Adrenal gland (tissue), 12 donors: ENCODE results near the gene NXPE3. TPM values are rescaled to one million over a fixed set of nuclear protein-coding genes. Genes with fewer than 3 reads are reported as not detected.
"Not testable (repeated sequence)": the region's sequence is repeated elsewhere in the genome, so short reads cannot be mapped to it uniquely, and the experiment has no call there.

Experiments
- DNase-seq, 7 donors: peaks; one replicate each; pipeline ENCODE4 v3.0.0-alpha.2; 2019 to 2020
- H3K27ac ChIP-seq, 5 donors: fragments of 200-600 bp; sonication (generic) in 4 of 5; 1 replicate in 3 of 5; 2 replicates in 2 of 5; pipeline versions ENCODE4 v1.5.1 to v1.8.0; 2016 to 2020; ENCODE audit warnings: mild to moderate bottlenecking in 1 of 5
- H3K27me3 ChIP-seq: fragments of 200-600 bp; 2 replicates; pipeline ENCODE4 v1.8.0; 2021
- H3K36me3 ChIP-seq, 2 donors: fragments of 200-600 bp; replicated peaks in 1 of 2; 1 replicate in 1 of 2; 2 replicates in 1 of 2; pipeline versions ENCODE4 v1.5.1 to v1.8.0; 2018 to 2022
- H3K4me1 ChIP-seq, 2 donors: fragments of 200-600 bp; replicated peaks in 1 of 2; 1 replicate in 1 of 2; 2 replicates in 1 of 2; pipeline versions ENCODE4 v1.5.1 to v1.8.0; 2018 to 2021
- H3K4me3 ChIP-seq, 4 donors: fragments of 200-600 bp; sonication (generic) in 3 of 4; one replicate each; pipeline ENCODE4 v1.5.1; 2016 to 2018
- H3K9me3 ChIP-seq, 3 donors: fragments of 200-600 bp; sonication (generic) in 1 of 3; replicated peaks in 1 of 3; 1 replicate in 2 of 3; 2 replicates in 1 of 3; pipeline versions ENCODE4 v1.5.1 to v1.8.0; 2016 to 2021
- POLR2A ChIP-seq, 2 donors: fragments of 450-650 bp; IDR thresholded peaks; one replicate each; pipeline ENCODE4 v1.6.1; 2017; ENCODE audit warnings: antibody characterized with exemption in 2 of 2, mild to moderate bottlenecking in 2 of 2, moderate library complexity in 1 of 2
- WGBS, 4 donors: extraction: QIAGEN DNeasy Blood & Tissue Kit in 2 of 4; methylation state at CpG; one replicate each; pipeline versions ENCODE4 v1.1.5 to v1.1.7; 2013 to 2017; 5-methylcytosine and 5-hydroxymethylcytosine counted together
- intact Hi-C, 2 donors: fragments of 100-400 bp; cut with DNase I; formaldehyde crosslinking; loops; one replicate each; pipeline versions ENCODE4 v1.14.1 to v1.15.0; 2022 to 2023
- polyA plus RNA-seq, 3 donors: library from polyadenylated mRNA; stranded (reverse); fragments of 200-250 nt in 2 of 3; fragments of 350-450 nt in 1 of 3; fragmentation: Illumina TruSeq in 1 of 3; extraction: RNeasy Lipid Tissue Mini Kit (QIAGEN cat#74804) in 1 of 3; gene quantifications; one replicate each; pipeline ENCODE4 v1.2.3, GENCODE V29; 2013 to 2014
- total RNA-seq, 9 donors: library from RNA; depleted of rRNA in 4 of 9; stranded (reverse); fragments of >200 nt in 4 of 9; fragments of 120-200 nt in 1 of 9; fragmentation: NEBNext Ultra II Directional in 1 of 9; extraction: Animal tissue kit (Norgen Biotek cat#: 25700) in 1 of 9; gene quantifications; one replicate each; pipeline versions ENCODE4 v1.1.0 to v1.2.4, GENCODE V29; 2013 to 2023
- TF ChIP-seq, protein P1 (sequence below), 6 experiments: fragments of 450-650 bp in 4 of 6; fragments of 200-600 bp in 2 of 6; sonication (generic) in 1 of 6; IDR thresholded peaks; 1 replicate in 5 of 6; 2 replicates in 1 of 6; pipeline versions ENCODE4 v1.5.1 to v1.8.0; 2016 to 2021; ENCODE audit warnings: antibody characterized with exemption in 6 of 6, mild to moderate bottlenecking in 2 of 6, moderate library complexity in 1 of 6
- donor health status: healthy with polysubstance abuse.
- donor health status: Bipolar disorder and iron deficiency.
- donor health status: DM: yes; HTN: yes; CAD: no.
- donor health status: DM: no; HTN: no; CAD: no.
- donor health status: DM: no; HTN: no; CAD: no.
- donor health status: DM: yes; HTN: yes; CAD: no.

The NXPE3 gene
- total and polyA plus RNA-seq, 12 donors, result 2.7 to 25.2 (median 7.8) TPM

DNA sequence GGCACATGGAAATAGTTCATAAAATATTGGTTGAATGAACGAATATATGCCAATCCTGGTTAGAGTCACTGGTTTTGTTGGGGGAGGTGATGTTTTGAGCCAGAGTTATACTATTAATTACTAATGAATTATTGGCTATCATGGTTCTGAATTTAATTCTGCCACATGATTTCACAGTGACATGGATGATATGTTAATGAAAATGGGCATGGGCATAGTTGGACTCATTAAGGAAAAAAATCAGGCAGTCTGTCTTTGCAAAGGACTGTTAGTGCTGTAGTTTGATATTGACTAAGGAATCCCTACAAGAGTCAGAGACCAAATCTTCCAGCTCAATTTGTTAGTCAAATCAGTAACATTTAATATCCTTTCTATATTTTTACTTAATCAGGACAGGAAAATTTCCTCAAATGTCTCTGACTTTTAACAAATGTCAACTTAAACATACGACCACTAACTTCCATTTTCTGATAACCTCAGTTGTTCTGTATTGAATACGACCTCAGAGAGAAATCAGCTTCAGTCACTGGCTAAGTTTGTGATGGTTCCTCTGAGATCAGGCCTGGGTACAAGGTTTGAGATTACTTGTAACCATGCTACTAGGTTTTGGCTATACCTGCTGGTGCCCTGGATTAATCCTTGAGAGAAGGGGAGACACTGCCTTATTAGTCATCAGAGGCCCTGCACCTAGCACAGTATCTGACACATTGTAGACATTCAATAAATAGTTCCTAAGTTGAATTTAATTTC is 83.6 kb downstream of the NXPE3 start:
- no peaks in the 10 kb centered on the region for H3K27me3 ChIP-seq
- H3K9me3 ChIP-seq, result peaks cover 0 to 6% (median 0%) of the 10 kb centered on the region in 3 donors
- whole genome bisulfite sequencing, 4 donors, result 88 to 97% (median 91%) methylated on average over 3 of the region's 3 CpGs
- no peak for DNase-seq
- TF ChIP-seq, protein P1, sequence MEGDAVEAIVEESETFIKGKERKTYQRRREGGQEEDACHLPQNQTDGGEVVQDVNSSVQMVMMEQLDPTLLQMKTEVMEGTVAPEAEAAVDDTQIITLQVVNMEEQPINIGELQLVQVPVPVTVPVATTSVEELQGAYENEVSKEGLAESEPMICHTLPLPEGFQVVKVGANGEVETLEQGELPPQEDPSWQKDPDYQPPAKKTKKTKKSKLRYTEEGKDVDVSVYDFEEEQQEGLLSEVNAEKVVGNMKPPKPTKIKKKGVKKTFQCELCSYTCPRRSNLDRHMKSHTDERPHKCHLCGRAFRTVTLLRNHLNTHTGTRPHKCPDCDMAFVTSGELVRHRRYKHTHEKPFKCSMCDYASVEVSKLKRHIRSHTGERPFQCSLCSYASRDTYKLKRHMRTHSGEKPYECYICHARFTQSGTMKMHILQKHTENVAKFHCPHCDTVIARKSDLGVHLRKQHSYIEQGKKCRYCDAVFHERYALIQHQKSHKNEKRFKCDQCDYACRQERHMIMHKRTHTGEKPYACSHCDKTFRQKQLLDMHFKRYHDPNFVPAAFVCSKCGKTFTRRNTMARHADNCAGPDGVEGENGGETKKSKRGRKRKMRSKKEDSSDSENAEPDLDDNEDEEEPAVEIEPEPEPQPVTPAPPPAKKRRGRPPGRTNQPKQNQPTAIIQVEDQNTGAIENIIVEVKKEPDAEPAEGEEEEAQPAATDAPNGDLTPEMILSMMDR (IDR thresholded peaks at IDR 0.05), result no peak
- TF ChIP-seq POLR2A (IDR thresholded peaks at IDR 0.05), result no peak
- H3K36me3 ChIP-seq, result peaks cover 0 to 43% of the 10 kb centered on the region in 2 donors
- no peak overlapping the region for H3K27ac ChIP-seq
- H3K4me1 ChIP-seq, result no peaks in the 10 kb centered on the region
- no peak overlapping the region for H3K4me3 ChIP-seq
- intact Hi-C loops, result loop anchor here in 1 of 2 donors (10.0 kb wide), 1 partner anchor 48 kb away; no protein-coding TSS in a partner anchor

- H3K27me3 ChIP-seq, H3K4me1 ChIP-seq, H3K27ac ChIP-seq, H3K4me3 ChIP-seq, H3K9me3 ChIP-seq, DNase-seq: not testable (repeated sequence)
- intact Hi-C loops, result loop anchor here in 1 of 2 donors (5.0 to 10.0 kb wide), 2 partner anchors 50 to 357 kb away; no protein-coding TSS in a partner anchor
- 96 to 98% (median 97%) methylated on average over 6 to 7 of the region's 7 CpGs for WGBS, 4 donors
- peaks cover 0 to 19% of the 10 kb centered on the region in 2 donors for H3K36me3 ChIP-seq
Measured at GRCh38 chr3:101864926-101865325, 85.9 kb downstream of the NXPE3 start.

- TF ChIP-seq, protein P1 (IDR thresholded peaks at IDR 0.05), result no peak
- TF ChIP-seq POLR2A (IDR thresholded peaks at IDR 0.05), result no peak
- Histone ChIP-seq H3K4me1 (no peaks in the 10 kb centered on the region), H3K36me3 (peaks cover 0 to 9% of the 10 kb centered on the region in 2 donors), H3K27me3 (no peaks in the 10 kb centered on the region), H3K4me3 (no peak overlapping the region), H3K27ac (no peak overlapping the region), H3K9me3 (no peaks in the 10 kb centered on the region)
- DNase-seq, result no peak
- 59 to 79% (median 67%) methylated on average over 5 of the region's 5 CpGs for WGBS, 4 donors
- intact Hi-C loops, result loop anchor here in 1 of 2 donors (5.0 to 10.0 kb wide), 2 partner anchors 51 to 356 kb away; no protein-coding TSS in a partner anchor
Measured at GRCh38 chr3:101865751-101866509, 86.9 kb downstream of the NXPE3 start.

- H3K4me3 ChIP-seq, result no peak overlapping the region
- H3K27me3 ChIP-seq, result no peaks in the 10 kb centered on the region
- H3K9me3 ChIP-seq, result no peaks in the 10 kb centered on the region
- no peak for DNase-seq
- no peak overlapping the region for H3K27ac ChIP-seq
- H3K4me1 ChIP-seq, result no peaks in the 10 kb centered on the region
- TF ChIP-seq POLR2A (IDR thresholded peaks at IDR 0.05), result no peak
- TF ChIP-seq, protein P1 (IDR thresholded peaks at IDR 0.05), result no peak
- no peaks in the 10 kb centered on the region for H3K36me3 ChIP-seq
- intact Hi-C loops, result loop anchor here in 1 of 2 donors (5.0 to 10.0 kb wide), 2 partner anchors 53 to 355 kb away; no protein-coding TSS in a partner anchor
Measured at GRCh38 chr3:101867511-101867910, 88.5 kb downstream of the NXPE3 start.
